Measurements from ENCODE around the gene SLC22A15.

- no peak for TF ChIP-seq CTCF (conservative IDR thresholded peaks at IDR 0.05; ENCODE audit: low read length)
- TF ChIP-seq EZH2phosphoT487 (IDR thresholded peaks at IDR 0.05; ENCODE audit: borderline replicate concordance, low read depth, low read length) = no peak
These were observed 102.4 kb downstream of the SLC22A15 start for GRCh38 chr1:116078699-116079223.

Measured in OCI-LY7 (cell line).